Upper lobe of left lung (tissue), 4 donors: ENCODE data around the gene MAGI2.

ENCODE experiments used
- EP300 ChIP-seq, 4 donors: sonication (generic); formaldehyde crosslinking; IDR thresholded peaks; one replicate each; pipeline ENCODE4 v1.5.1; 2017; ENCODE audit warnings: antibody characterized with exemption in 4 of 4, control low read depth in 2 of 4
- POLR2A ChIP-seq, 4 donors: fragments of 450-650 bp; IDR thresholded peaks; one replicate each; pipeline ENCODE4 v1.5.1; 2016 to 2017; ENCODE audit warnings: antibody characterized with exemption in 4 of 4, mild to moderate bottlenecking in 2 of 4
- TF ChIP-seq, protein P1 (sequence below), 6 experiments: fragments of 450-650 bp in 4 of 6; fragments of 200-600 bp in 2 of 6; sonication (generic) in 2 of 6; IDR thresholded peaks; one replicate each; pipeline ENCODE4 v1.5.1; 2016 to 2019; ENCODE audit warnings: antibody characterized with exemption in 6 of 6

DNA sequence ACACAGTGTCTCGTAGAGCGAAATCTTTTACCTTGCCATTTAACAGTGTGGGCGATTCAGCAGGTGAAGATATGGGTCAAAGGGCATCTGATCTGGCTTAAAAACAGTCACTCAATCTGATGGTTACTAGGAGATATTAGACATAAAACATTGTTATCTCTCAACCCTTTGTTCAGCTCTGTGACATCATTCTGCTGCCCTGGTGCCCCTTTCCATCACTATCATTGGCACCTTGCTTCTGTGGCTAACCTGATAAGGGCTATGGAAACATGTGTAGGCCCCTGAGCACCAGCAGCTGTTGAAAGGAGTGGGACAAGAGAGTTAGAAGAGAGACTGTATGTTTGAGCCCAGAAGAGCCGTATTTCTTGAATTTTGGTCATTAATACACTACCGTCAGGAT lies 1004.6 kb downstream of the MAGI2 start:
- TF ChIP-seq, protein P1, sequence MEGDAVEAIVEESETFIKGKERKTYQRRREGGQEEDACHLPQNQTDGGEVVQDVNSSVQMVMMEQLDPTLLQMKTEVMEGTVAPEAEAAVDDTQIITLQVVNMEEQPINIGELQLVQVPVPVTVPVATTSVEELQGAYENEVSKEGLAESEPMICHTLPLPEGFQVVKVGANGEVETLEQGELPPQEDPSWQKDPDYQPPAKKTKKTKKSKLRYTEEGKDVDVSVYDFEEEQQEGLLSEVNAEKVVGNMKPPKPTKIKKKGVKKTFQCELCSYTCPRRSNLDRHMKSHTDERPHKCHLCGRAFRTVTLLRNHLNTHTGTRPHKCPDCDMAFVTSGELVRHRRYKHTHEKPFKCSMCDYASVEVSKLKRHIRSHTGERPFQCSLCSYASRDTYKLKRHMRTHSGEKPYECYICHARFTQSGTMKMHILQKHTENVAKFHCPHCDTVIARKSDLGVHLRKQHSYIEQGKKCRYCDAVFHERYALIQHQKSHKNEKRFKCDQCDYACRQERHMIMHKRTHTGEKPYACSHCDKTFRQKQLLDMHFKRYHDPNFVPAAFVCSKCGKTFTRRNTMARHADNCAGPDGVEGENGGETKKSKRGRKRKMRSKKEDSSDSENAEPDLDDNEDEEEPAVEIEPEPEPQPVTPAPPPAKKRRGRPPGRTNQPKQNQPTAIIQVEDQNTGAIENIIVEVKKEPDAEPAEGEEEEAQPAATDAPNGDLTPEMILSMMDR (IDR thresholded peaks at IDR 0.05), result no peak
- TF ChIP-seq POLR2A (IDR thresholded peaks at IDR 0.05) (no peak), EP300 (IDR thresholded peaks at IDR 0.05) (no peak)
